H9 (cell line): ENCODE data around the gene ABLIM3. TPM values are rescaled to one million over a fixed set of nuclear protein-coding genes. Genes with fewer than 3 reads are reported as not detected.

Experiments used
- DNase-seq: peaks from one replicate; pipeline ENCODE4 v3.0.0-alpha.2; 2017
- H2AFZ ChIP-seq: one replicate; pipeline ENCODE4 v1.6.1; 2013; ENCODE audit warnings: mild to moderate bottlenecking, low read length, control low read depth, moderate library complexity
- H2AK5ac ChIP-seq: 2 replicates; pipeline ENCODE4 v1.6.1; 2013; ENCODE audit warnings: low read length, control low read depth, mixed read lengths; ENCODE audit not compliant: insufficient read length
- H2BK120ac ChIP-seq: one replicate; pipeline ENCODE4 v1.6.1; 2013; ENCODE audit warnings: low read depth, mild to moderate bottlenecking, low read length, control low read depth, inconsistent platforms; ENCODE audit not compliant: poor library complexity, severe bottlenecking
- H2BK12ac ChIP-seq: 2 replicates; pipeline ENCODE4 v1.6.1; 2013; ENCODE audit warnings: low read length, control low read depth, mixed read lengths, low read depth; ENCODE audit not compliant: insufficient read length
- H2BK15ac ChIP-seq: 2 replicates; pipeline ENCODE4 v1.6.1; 2013; ENCODE audit warnings: low read depth, low read length, control low read depth
- H2BK20ac ChIP-seq: one replicate; pipeline ENCODE4 v1.6.1; 2013; ENCODE audit warnings: low read depth, mild to moderate bottlenecking, low read length, control low read depth, inconsistent platforms; ENCODE audit not compliant: poor library complexity, severe bottlenecking
- H2BK5ac ChIP-seq: 2 replicates; pipeline ENCODE4 v1.6.1; 2013; ENCODE audit warnings: low read length, control low read depth, mixed read lengths; ENCODE audit not compliant: insufficient read length
- H3K14ac ChIP-seq: 2 replicates; pipeline ENCODE4 v1.6.1; 2013; ENCODE audit warnings: low read length, control low read depth; ENCODE audit not compliant: insufficient read depth
- H3K18ac ChIP-seq: 2 replicates; pipeline ENCODE4 v1.6.1; 2013; ENCODE audit warnings: low read depth, mild to moderate bottlenecking, mixed read lengths, low read length, control low read depth; ENCODE audit not compliant: insufficient read length
- H3K23ac ChIP-seq: 2 replicates; pipeline ENCODE4 v1.6.1; 2013; ENCODE audit warnings: low read length, control low read depth, mixed read lengths, low read depth; ENCODE audit not compliant: insufficient read length
- H3K23me2 ChIP-seq: 2 replicates; pipeline ENCODE4 v1.6.1; 2013; ENCODE audit warnings: low read depth, mild to moderate bottlenecking, mixed read lengths, low read length, control low read depth; ENCODE audit not compliant: insufficient read length, poor library complexity, severe bottlenecking
- H3K27ac ChIP-seq: 2 replicates; pipeline ENCODE4 v1.5.1; 2013; ENCODE audit warnings: low read length, control low read depth, mixed read lengths, low read depth; ENCODE audit not compliant: insufficient read length
- H3K27me3 ChIP-seq: 2 replicates; pipeline ENCODE4 v1.6.1; 2013; ENCODE audit warnings: low read length, control low read depth, inconsistent platforms; ENCODE audit not compliant: insufficient read depth
- H3K4ac ChIP-seq: 2 replicates; pipeline ENCODE4 v1.6.1; 2013; ENCODE audit warnings: low read depth, mild to moderate bottlenecking, control low read depth, inconsistent platforms, low read length, moderate library complexity
- H3K4me1 ChIP-seq: 2 replicates; pipeline ENCODE4 v1.6.1; 2013; ENCODE audit warnings: low read length, control low read depth, inconsistent platforms; ENCODE audit not compliant: insufficient read depth
- H3K4me2 ChIP-seq: 2 replicates; pipeline ENCODE4 v1.6.1; 2013; ENCODE audit warnings: low read length, control low read depth, mixed read lengths; ENCODE audit not compliant: insufficient read length, insufficient read depth
- H3K56ac ChIP-seq: 2 replicates; pipeline ENCODE4 v1.6.1; 2013; ENCODE audit warnings: low read depth, mild to moderate bottlenecking, mixed read lengths, low read length, control low read depth; ENCODE audit not compliant: insufficient read length
- H3K79me1 ChIP-seq: 2 replicates; pipeline ENCODE4 v1.6.1; 2013; ENCODE audit warnings: low read depth, mild to moderate bottlenecking, moderate library complexity, low read length, control low read depth, inconsistent platforms; ENCODE audit not compliant: insufficient read depth, poor library complexity, severe bottlenecking
- H3K79me2 ChIP-seq: 2 replicates; pipeline ENCODE4 v1.6.1; 2013; ENCODE audit warnings: low read length, control low read depth, inconsistent platforms; ENCODE audit not compliant: insufficient read depth
- H3K9ac ChIP-seq: 2 replicates; pipeline ENCODE4 v1.6.1; 2013; ENCODE audit warnings: low read length, control low read depth, mixed read lengths; ENCODE audit not compliant: insufficient read length; ENCODE audit errors: extremely low read depth
- H3K9me3 ChIP-seq: one replicate; pipeline ENCODE4 v1.6.1; 2013; ENCODE audit warnings: low read depth, low read length, inconsistent platforms; ENCODE audit not compliant: control insufficient read depth
- H3T11ph ChIP-seq: one replicate; pipeline ENCODE4 v1.6.1; 2013; ENCODE audit warnings: mild to moderate bottlenecking, low read length, control low read depth, inconsistent platforms
- H4K20me1 ChIP-seq: one replicate; pipeline ENCODE4 v1.6.1; 2013; ENCODE audit not compliant: control insufficient read depth, insufficient read length, insufficient read depth
- H4K5ac ChIP-seq: 2 replicates; pipeline ENCODE4 v1.6.1; 2013; ENCODE audit warnings: low read depth, mild to moderate bottlenecking, mixed read lengths, low read length, control low read depth; ENCODE audit not compliant: insufficient read length
- H4K8ac ChIP-seq: replicated peaks from 2 replicates; pipeline ENCODE4 v1.6.1; 2013; ENCODE audit warnings: low read length, control low read depth, mixed read lengths, low read depth; ENCODE audit not compliant: insufficient read length
- H4K91ac ChIP-seq: 2 replicates; pipeline ENCODE4 v1.6.1; 2013; ENCODE audit warnings: low read depth, mild to moderate bottlenecking, moderate library complexity, mixed read lengths, low read length, control low read depth; ENCODE audit not compliant: insufficient read length
- H3K27ac Mint-ChIP-seq, 3 experiments: 2 replicates in 2 of 3; 3 replicates in 1 of 3; pipeline ENCODE4 v1.8.0; 2020 to 2021; ENCODE audit warnings: mixed read lengths in 3 of 3, mild to moderate bottlenecking in 1 of 3, moderate library complexity in 1 of 3
- H3K27me3 Mint-ChIP-seq: 2 replicates; pipeline ENCODE4 v1.8.0; 2021; ENCODE audit warnings: low read depth, mild to moderate bottlenecking, moderate library complexity, mixed read lengths
- H3K36me3 Mint-ChIP-seq, 3 experiments: 2 replicates in 2 of 3; 3 replicates in 1 of 3; pipeline ENCODE4 v1.8.0; 2020 to 2021; ENCODE audit warnings: low read depth in 3 of 3, mixed read lengths in 3 of 3; ENCODE audit not compliant: insufficient read depth in 1 of 3
- H3K4me1 Mint-ChIP-seq, 2 experiments: 2 replicates each; pipeline ENCODE4 v1.8.0; 2020; ENCODE audit warnings: mixed read lengths in 2 of 2
- H3K4me3 Mint-ChIP-seq, 2 experiments: 2 replicates in 1 of 2; 3 replicates in 1 of 2; pipeline ENCODE4 v1.8.0; 2020 to 2021; ENCODE audit warnings: mild to moderate bottlenecking in 2 of 2, mixed read lengths in 2 of 2, moderate library complexity in 1 of 2
- H3K9me3 Mint-ChIP-seq, 2 experiments: 2 replicates in 1 of 2; 3 replicates in 1 of 2; pipeline ENCODE4 v1.8.0; 2020; ENCODE audit warnings: mild to moderate bottlenecking in 2 of 2, mixed read lengths in 2 of 2, moderate library complexity in 1 of 2
- WGBS: extraction: QIAGEN DNeasy Blood & Tissue Kit; methylation state at CpG from one replicate; pipeline ENCODE4 v1.1.7; 2013; ENCODE audit warnings: missing lambda C conversion rate, low lambda C conversion rate, mixed read lengths; ENCODE audit not compliant: insufficient read length; ENCODE audit errors: extremely low coverage; 5-methylcytosine and 5-hydroxymethylcytosine counted together
- total RNA-seq: library from RNA; stranded (reverse); gene quantifications from 2 replicates; pipeline ENCODE4 v1.2.1, GENCODE V29; 2021
- TF ChIP-seq, protein P1 (sequence below): fragments of 200-600 bp; sonication (generic); conservative IDR thresholded peaks from 3 replicates; pipeline ENCODE4 v1.8.0; 2021; ENCODE audit warnings: antibody characterized with exemption, mild to moderate bottlenecking

ABLIM3 gene
- total RNA-seq, 1 experiment from 2014 or later: 0.20 TPM

DNA sequence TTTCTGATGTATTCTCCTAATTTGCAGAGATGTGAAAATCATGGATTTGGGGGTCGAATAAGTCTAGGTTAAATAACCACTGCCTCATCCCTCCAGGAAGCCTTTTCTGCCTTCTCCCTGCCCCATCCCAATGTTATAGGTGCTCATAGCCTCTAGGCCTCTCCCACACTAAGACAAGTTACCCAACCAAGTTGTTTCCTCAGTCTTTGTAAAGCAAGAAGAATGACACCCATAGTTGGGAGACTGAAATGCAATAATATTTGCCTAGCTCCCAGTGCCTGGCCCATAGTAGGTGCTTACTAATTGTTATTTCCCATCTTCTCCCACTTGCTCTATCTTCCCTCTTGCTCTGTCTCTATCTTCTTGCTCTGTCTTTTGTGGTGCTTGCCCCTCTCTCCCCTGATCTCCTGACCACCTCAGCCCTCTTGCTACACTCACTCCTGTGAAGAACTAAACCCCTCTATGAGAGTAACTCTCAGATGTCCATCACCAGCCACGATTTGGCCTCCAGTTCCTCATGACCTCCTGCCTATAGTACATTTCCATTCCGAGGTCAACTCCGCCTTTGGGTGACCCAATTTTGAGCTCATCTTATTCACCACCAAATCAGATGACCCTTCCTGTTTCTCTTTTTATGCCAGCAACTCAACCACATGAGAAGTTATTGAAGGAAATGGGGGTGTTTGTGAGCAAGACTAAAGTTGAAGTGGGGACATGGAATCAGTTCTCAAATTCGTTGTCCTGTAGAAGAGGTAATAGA is 137.3 kb downstream of the ABLIM3 start:
- Histone ChIP-seq H4K91ac (no peak overlapping the region), H2BK20ac (no peak overlapping the region), H3K27me3 (no peaks in the 10 kb centered on the region), H2BK5ac (no peak overlapping the region), H3K79me2 (no peaks in the 10 kb centered on the region), H2AK5ac (no peak overlapping the region), H3K9ac (no peak overlapping the region), H2AFZ (no peak overlapping the region), H3K4ac (no peak overlapping the region), H3K56ac (no peak overlapping the region), H3K4me2 (no peak overlapping the region), H3K9me3 (no peaks in the 10 kb centered on the region), H3K79me1 (no peaks in the 10 kb centered on the region), H3K23ac (no peak overlapping the region), H3K4me1 (no peaks in the 10 kb centered on the region; the same call in 1 of the 2 replicates), H4K8ac (no peak overlapping the region), H3K27ac (no peak overlapping the region), H3K14ac (no peak overlapping the region), H4K20me1 (no peaks in the 10 kb centered on the region), H3K18ac (no peak overlapping the region), H3K23me2 (no peaks in the 10 kb centered on the region), H2BK120ac (no peak overlapping the region), H2BK15ac (no peak overlapping the region), H2BK12ac (no peak overlapping the region), H3T11ph (no peak overlapping the region), H4K5ac (no peak overlapping the region)
- WGBS: no CpG with 5 or more reads among the region's 5 CpGs
- TF ChIP-seq, protein P1, sequence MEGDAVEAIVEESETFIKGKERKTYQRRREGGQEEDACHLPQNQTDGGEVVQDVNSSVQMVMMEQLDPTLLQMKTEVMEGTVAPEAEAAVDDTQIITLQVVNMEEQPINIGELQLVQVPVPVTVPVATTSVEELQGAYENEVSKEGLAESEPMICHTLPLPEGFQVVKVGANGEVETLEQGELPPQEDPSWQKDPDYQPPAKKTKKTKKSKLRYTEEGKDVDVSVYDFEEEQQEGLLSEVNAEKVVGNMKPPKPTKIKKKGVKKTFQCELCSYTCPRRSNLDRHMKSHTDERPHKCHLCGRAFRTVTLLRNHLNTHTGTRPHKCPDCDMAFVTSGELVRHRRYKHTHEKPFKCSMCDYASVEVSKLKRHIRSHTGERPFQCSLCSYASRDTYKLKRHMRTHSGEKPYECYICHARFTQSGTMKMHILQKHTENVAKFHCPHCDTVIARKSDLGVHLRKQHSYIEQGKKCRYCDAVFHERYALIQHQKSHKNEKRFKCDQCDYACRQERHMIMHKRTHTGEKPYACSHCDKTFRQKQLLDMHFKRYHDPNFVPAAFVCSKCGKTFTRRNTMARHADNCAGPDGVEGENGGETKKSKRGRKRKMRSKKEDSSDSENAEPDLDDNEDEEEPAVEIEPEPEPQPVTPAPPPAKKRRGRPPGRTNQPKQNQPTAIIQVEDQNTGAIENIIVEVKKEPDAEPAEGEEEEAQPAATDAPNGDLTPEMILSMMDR: no peak
- Mint-ChIP-seq H3K9me3 (no peaks in the 10 kb centered on the region; a peak in 1 of 5 replicates), H3K4me3 (no peak overlapping the region), H3K27me3 (peaks cover 40% of the 10 kb centered on the region), H3K27ac (no peak overlapping the region), H3K4me1 (peaks cover 4 to 12% of the 10 kb centered on the region in 2 experiments), H3K36me3 (no peaks in the 10 kb centered on the region)
- DNase-seq: no peak
